HG02973 (cell line): ENCODE results near the gene YBX1.

Experiments used
- ATAC-seq: cut with Tn5 transposase; IDR thresholded peaks from one replicate; pipeline ENCODE4 v1.9.1; 2021; ENCODE audit warnings: moderate library complexity; ENCODE audit not compliant: unreplicated experiment

The YBX1 gene

GRCh38 chr1:42681741-42682483 lies at the start of gene YBX1:
Gene YBX1 (plus strand): TSS chr1:42682418. CDS start chr1:42682566, 148 bp downstream.
- peak; percentile 89 for ATAC-seq

- ATAC-seq = no peak
These were observed 43.1 kb upstream of the YBX1 start for GRCh38 chr1:42639116-42639515.

- no peak for ATAC-seq
These were observed 36.2 kb upstream of the YBX1 start for GRCh38 chr1:42646056-42646455.

- no peak for ATAC-seq
These were observed 25.0 kb upstream of the YBX1 start for GRCh38 chr1:42657201-42657600.

GRCh38 chr1:42657981-42658876 lies 24.0 kb upstream of the YBX1 start, which contains the start of gene PPIH:
Gene PPIH (plus strand): TSS chr1:42658423. CDS start chr1:42658447, 24 bp downstream.
- peak; percentile 91 for ATAC-seq

- peak; percentile 2 for ATAC-seq
These were observed 23.3 kb upstream of the YBX1 start for GRCh38 chr1:42658877-42659337.

- ATAC-seq = no peak
These were observed 21.2 kb upstream of the YBX1 start for GRCh38 chr1:42660907-42661500.

- ATAC-seq = no peak
These were observed 12.3 kb upstream of the YBX1 start for GRCh38 chr1:42669936-42670335.

- no peak for ATAC-seq
These were observed 11.8 kb upstream of the YBX1 start for GRCh38 chr1:42670425-42670824.

GRCh38 chr1:42674214-42674613 lies 8.0 kb upstream of the YBX1 start:
- no peak for ATAC-seq

- no peak for ATAC-seq
These were observed 7.5 kb upstream of the YBX1 start for GRCh38 chr1:42674682-42675081.

- no peak for ATAC-seq
These were observed 6.8 kb upstream of the YBX1 start for GRCh38 chr1:42675467-42675866.

- no peak for ATAC-seq
These were observed 5.6 kb upstream of the YBX1 start for GRCh38 chr1:42676534-42677087.

- no peak for ATAC-seq
These were observed 2.7 kb upstream of the YBX1 start for GRCh38 chr1:42679364-42679983.

GRCh38 chr1:42680055-42680454 lies 2.2 kb upstream of the YBX1 start:
- ATAC-seq = no peak

- no peak for ATAC-seq
These were observed 1.1 kb upstream of the YBX1 start for GRCh38 chr1:42680921-42681683.

GRCh38 chr1:42682484-42682738 lies 193 bp downstream of the YBX1 start:
- peak; percentile 16 for ATAC-seq

- peak; percentile 46 for ATAC-seq
These were observed 717 bp downstream of the YBX1 start for GRCh38 chr1:42682739-42683531.

- no peak for ATAC-seq
These were observed 1.9 kb downstream of the YBX1 start for GRCh38 chr1:42684139-42684538.
